ENCODE results near the gene BIN1. TPM values are rescaled to one million over a fixed set of nuclear protein-coding genes. Genes with fewer than 3 reads are reported as not detected.

BIN1 gene
- total and polyA plus RNA-seq, 2 donors (not counting 1 experiment from before 2014, with no cell fraction given) = 90.6 to 92.3 TPM

DNA sequence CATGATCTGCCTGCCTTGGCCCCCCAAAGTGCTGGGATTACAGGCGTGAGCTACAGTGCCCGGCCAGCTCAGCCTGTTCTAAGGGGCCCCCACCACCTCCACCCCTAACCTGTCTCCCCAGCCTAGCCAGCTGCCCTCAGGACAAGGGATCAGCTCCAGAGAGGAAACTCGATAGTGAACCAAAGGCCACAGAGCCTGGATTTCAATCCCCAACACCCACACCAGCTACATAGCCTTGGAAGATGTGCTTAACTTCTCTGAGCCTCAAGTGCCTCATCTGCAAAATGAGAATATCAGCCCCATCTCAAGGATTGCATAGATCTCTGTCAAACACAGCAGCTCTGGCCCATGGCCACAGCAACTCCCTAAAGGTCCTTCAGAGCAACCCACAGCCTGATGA is 32.0 kb downstream of the BIN1 start:
- Histone ChIP-seq H3K27ac (ENCODE audit: low read length in 2 of 2) (peak overlapping the region; percentile 10 to 55), H3K4me1 (ENCODE audit: control insufficient read depth in 2 of 2, insufficient read depth in 2 of 2, low read length in 2 of 2) (peaks cover 23 to 35% of the 10 kb centered on the region in 2 donors)

DNA sequence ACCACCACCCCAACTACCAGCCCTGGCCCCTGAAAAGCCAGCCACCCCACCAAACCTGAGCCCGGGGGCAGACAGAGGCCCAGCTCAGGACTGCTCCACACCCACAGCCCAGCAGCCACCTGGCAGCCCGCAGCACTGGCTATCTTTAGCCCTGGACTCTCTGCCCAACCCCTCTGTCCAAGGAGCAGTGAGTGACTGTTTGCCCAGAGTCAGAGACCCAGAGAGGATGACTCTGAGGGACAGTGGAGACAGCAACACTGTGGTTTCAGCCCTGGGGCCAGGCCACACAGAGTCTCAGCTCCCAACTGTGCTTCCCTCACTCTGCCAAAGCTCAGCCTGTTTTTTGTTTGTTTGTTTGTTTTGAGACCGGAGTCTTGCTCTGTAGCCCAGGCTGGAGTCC is 32.6 kb downstream of the BIN1 start:
- intact Hi-C loops (cut with micrococcal nuclease) = no loop called here
- ATAC-seq (ENCODE audit: low read depth) = no peak
- peaks cover 17 to 29% of the 10 kb centered on the region in 2 donors for H3K4me1 ChIP-seq (ENCODE audit: control insufficient read depth in 2 of 2, insufficient read depth in 2 of 2, low read length in 2 of 2)
- no peak overlapping the region for H3K4me2 ChIP-seq (replicated peaks; ENCODE audit: low read depth, low read length, poor library complexity, severe bottlenecking)
- Mint-ChIP-seq H3K27me3 (no peaks in the 10 kb centered on the region), H3K27ac (peak overlapping the region; percentile 67), H3K9me3 (ENCODE audit: insufficient read depth) (no peaks in the 10 kb centered on the region), H3K4me1 (peaks cover 46% of the 10 kb centered on the region), H3K4me3 (no peak overlapping the region)
- peaks cover 49% of the 10 kb centered on the region for H3K79me2 ChIP-seq (ENCODE audit: control insufficient read depth, insufficient read depth, low read length)
- peaks cover 0 to 61% of the 10 kb centered on the region in 2 experiments for H3K36me3 ChIP-seq (replicated peaks in 1 of 2; ENCODE audit: control extremely low read depth in 1 of 2, control insufficient read depth in 1 of 2, extremely low read depth in 1 of 2, insufficient read depth in 2 of 2, low read length in 1 of 2)
- no peak overlapping the region for H3K9ac ChIP-seq (ENCODE audit: low read length)
- peaks cover 91% of the 10 kb centered on the region for H4K20me1 ChIP-seq (ENCODE audit: control insufficient read depth, insufficient read depth, low read length, poor library complexity, severe bottlenecking)
- POLR2A ChIA-PET = no interaction called here
- H3K4me3 ChIP-seq (ENCODE audit: control extremely low read depth in 1 of 5, extremely low read depth in 1 of 5, insufficient read depth in 1 of 5, low read depth in 2 of 5, low read length in 4 of 5) = no peak overlapping the region
- H3K27me3 ChIP-seq (replicated peaks in 1 of 4; ENCODE audit: control extremely low read depth in 1 of 4, control insufficient read depth in 3 of 4, insufficient read depth in 4 of 4, low read length in 3 of 4) = no peaks in the 10 kb centered on the region
- DNase-seq = no peak
- CTCF ChIA-PET = no interaction called here
- no peaks in the 10 kb centered on the region for H3K9me3 ChIP-seq (ENCODE audit: control extremely low read depth in 1 of 3, control insufficient read depth in 2 of 3, insufficient read depth in 1 of 3, low read length in 2 of 3)
- 83% methylated on average over 2 of the region's 3 CpGs for WGBS (ENCODE audit: insufficient coverage)
- no peak overlapping the region for H2AFZ ChIP-seq (ENCODE audit: insufficient read depth, low read depth, low read length, poor library complexity, severe bottlenecking)
- H3K27ac ChIP-seq (ENCODE audit: low read length in 2 of 2) = peak overlapping the region in 1 of 2 donors; percentile 15
- TF ChIP-seq CTCF (IDR thresholded peaks at IDR 0.05) (no peak), EZH2 (IDR thresholded peaks at IDR 0.05; ENCODE audit: borderline replicate concordance, insufficient read depth, low read depth, low read length, poor library complexity, severe bottlenecking) (no peak)

More for the DNA sequence above, 32.0 kb downstream of the BIN1 start:
- Histone ChIP-seq H2AFZ (ENCODE audit: insufficient read depth, low read depth, low read length, poor library complexity, severe bottlenecking) (no peak overlapping the region), H3K79me2 (ENCODE audit: control insufficient read depth, insufficient read depth, low read length) (peaks cover 55% of the 10 kb centered on the region), H3K4me2 (replicated peaks; ENCODE audit: low read depth, low read length, poor library complexity, severe bottlenecking) (no peak overlapping the region), H3K9ac (ENCODE audit: low read length) (no peak overlapping the region), H3K9me3 (ENCODE audit: control extremely low read depth in 1 of 3, control insufficient read depth in 2 of 3, insufficient read depth in 1 of 3, low read length in 2 of 3) (no peaks in the 10 kb centered on the region), H3K4me3 (ENCODE audit: control extremely low read depth in 1 of 5, extremely low read depth in 1 of 5, insufficient read depth in 1 of 5, low read depth in 2 of 5, low read length in 4 of 5) (no peak overlapping the region), H3K36me3 (replicated peaks in 1 of 2; ENCODE audit: control extremely low read depth in 1 of 2, control insufficient read depth in 1 of 2, extremely low read depth in 1 of 2, insufficient read depth in 2 of 2, low read length in 1 of 2) (peaks cover 0 to 60% of the 10 kb centered on the region in 2 experiments), H3K27me3 (replicated peaks in 1 of 4; ENCODE audit: control extremely low read depth in 1 of 4, control insufficient read depth in 3 of 4, insufficient read depth in 4 of 4, low read length in 3 of 4) (no peaks in the 10 kb centered on the region), H4K20me1 (ENCODE audit: control insufficient read depth, insufficient read depth, low read length, poor library complexity, severe bottlenecking) (peaks cover 94% of the 10 kb centered on the region)
- ChIA-PET CTCF (no interaction called here), POLR2A (no interaction called here)
- H3K27ac Mint-ChIP-seq = peak overlapping the region; percentile 67
- ATAC-seq (ENCODE audit: low read depth) = no peak
- no peaks in the 10 kb centered on the region for H3K27me3 Mint-ChIP-seq
- no peak for DNase-seq
- H3K9me3 Mint-ChIP-seq (ENCODE audit: insufficient read depth) = no peaks in the 10 kb centered on the region
- TF ChIP-seq EZH2 (IDR thresholded peaks at IDR 0.05; ENCODE audit: borderline replicate concordance, insufficient read depth, low read depth, low read length, poor library complexity, severe bottlenecking) = no peak
- no peak for TF ChIP-seq CTCF (IDR thresholded peaks at IDR 0.05)
- WGBS (ENCODE audit: insufficient coverage) = 100% methylated on average over 2 of the region's 3 CpGs
- H3K4me3 Mint-ChIP-seq = no peak overlapping the region
- peaks cover 49% of the 10 kb centered on the region for H3K4me1 Mint-ChIP-seq
- intact Hi-C loops (cut with micrococcal nuclease) = no loop called here
